ENCODE measurements around the gene NAP1L1. TPM values are rescaled to one million over a fixed set of nuclear protein-coding genes. Genes with fewer than 3 reads are reported as not detected.
A peak's percentile ranks its signal among the peaks of the same experiment; 100 is the strongest.

NAP1L1 gene
- total and polyA plus RNA-seq, 2 experiments from 2014 or later: 180 to 190 TPM

DNA sequence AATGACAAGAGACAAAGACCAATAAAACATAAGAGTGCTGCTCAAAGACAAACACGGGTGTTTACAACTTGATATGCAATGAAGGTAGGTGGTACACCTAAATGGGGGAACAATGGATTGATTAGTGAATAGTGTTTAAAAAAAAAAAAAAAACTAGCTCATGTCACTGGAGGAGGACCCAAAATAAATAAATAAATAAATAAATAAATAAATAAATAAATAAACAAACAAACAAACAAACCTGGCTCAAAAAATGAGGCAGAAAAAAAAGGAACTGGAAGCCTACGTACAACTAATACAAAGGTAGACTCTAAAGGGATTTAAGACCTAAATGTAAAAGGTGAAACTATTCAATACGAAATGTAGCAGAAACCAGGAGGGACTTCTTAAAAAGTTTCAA lies 18.6 kb downstream of the NAP1L1 start:
- Histone ChIP-seq H3K4me3 (no peak overlapping the region), H3K4me2 (ENCODE audit: unreplicated experiment) (no peak overlapping the region), H3K9me2 (ENCODE audit: insufficient read depth) (no peaks in the 10 kb centered on the region), H4K20me1 (ENCODE audit: insufficient read depth) (peaks cover 3% of the 10 kb centered on the region; the same call in 1 of the 2 replicates), H3K27ac (no peak overlapping the region), H3K9me3 (ENCODE audit: low read depth) (peaks cover 5% of the 10 kb centered on the region), H3K9ac (no peak overlapping the region), H3K36me3 (ENCODE audit: low read depth) (peaks cover 77% of the 10 kb centered on the region), H2AFZ (no peak overlapping the region), H3K4me1 (ENCODE audit: insufficient read depth) (no peaks in the 10 kb centered on the region; the same call in 1 of the 2 replicates), H3F3A (ENCODE audit: insufficient read depth) (peaks cover 40% of the 10 kb centered on the region), H3K79me2 (ENCODE audit: insufficient read depth) (peaks cover 100% of the 10 kb centered on the region), H3K27me3 (replicated peaks; ENCODE audit: insufficient read depth) (no peaks in the 10 kb centered on the region)
- no peak for DNase-seq
- no peak for TF ChIP-seq EZH2phosphoT487 (IDR thresholded peaks at IDR 0.05; ENCODE audit: insufficient read depth, low read depth)
- TF ChIP-seq EZH2 (IDR thresholded peaks at IDR 0.05; ENCODE audit: insufficient read depth, poor library complexity, severe bottlenecking): no peak
- 92 to 96% methylated on average over 3 of the region's 3 CpGs for WGBS, 2 experiments (ENCODE audit: low coverage in 1 of 2, low lambda C conversion rate in 2 of 2, missing lambda C conversion rate in 2 of 2)
- in situ Hi-C loops (cut with MboI): no loop called here

DNA sequence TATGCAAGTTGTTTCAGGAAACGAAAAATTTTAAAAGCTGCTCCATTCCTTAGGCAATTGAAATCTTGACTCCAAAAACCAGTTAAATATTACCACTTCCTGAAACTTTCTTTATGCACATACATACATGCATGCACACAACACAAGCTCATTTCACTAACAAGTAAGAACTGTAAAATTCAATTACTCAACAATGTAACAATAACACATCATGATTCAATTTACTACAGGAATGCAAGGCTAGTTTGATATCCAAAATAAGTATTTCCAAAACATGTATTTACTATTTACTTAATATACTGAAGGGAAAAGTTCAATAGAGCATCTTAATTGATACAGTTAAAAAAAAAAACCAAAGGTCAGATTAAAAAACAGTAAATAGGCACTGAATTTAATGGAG lies 19.6 kb downstream of the NAP1L1 start:
- TF ChIP-seq EZH2 (IDR thresholded peaks at IDR 0.05; ENCODE audit: insufficient read depth, poor library complexity, severe bottlenecking): no peak
- TF ChIP-seq EZH2phosphoT487 (IDR thresholded peaks at IDR 0.05; ENCODE audit: insufficient read depth, low read depth): no peak
- peak; percentile 20 for DNase-seq
- H3K9me3 ChIP-seq (ENCODE audit: low read depth): peaks cover 5% of the 10 kb centered on the region
- H3K9me2 ChIP-seq (ENCODE audit: insufficient read depth): no peaks in the 10 kb centered on the region
- H3K4me1 ChIP-seq (ENCODE audit: insufficient read depth): no peaks in the 10 kb centered on the region; the same call in 1 of the 2 replicates
- no peaks in the 10 kb centered on the region for H3K27me3 ChIP-seq (replicated peaks; ENCODE audit: insufficient read depth)
- H3K4me2 ChIP-seq (ENCODE audit: unreplicated experiment): no peak overlapping the region
- H3K4me3 ChIP-seq: no peak overlapping the region
- peaks cover 79% of the 10 kb centered on the region for H3K36me3 ChIP-seq (ENCODE audit: low read depth)
- no peak overlapping the region for H2AFZ ChIP-seq
- H3K27ac ChIP-seq: no peak overlapping the region
- peaks cover 100% of the 10 kb centered on the region for H3K79me2 ChIP-seq (ENCODE audit: insufficient read depth)
- in situ Hi-C loops (cut with MboI): no loop called here
- H4K20me1 ChIP-seq (ENCODE audit: insufficient read depth): peaks cover 3% of the 10 kb centered on the region; the same call in 1 of the 2 replicates
- peaks cover 43% of the 10 kb centered on the region for H3F3A ChIP-seq (ENCODE audit: insufficient read depth)
- H3K9ac ChIP-seq: no peak overlapping the region
- WGBS, 2 experiments (ENCODE audit: low coverage in 1 of 2, low lambda C conversion rate in 2 of 2, missing lambda C conversion rate in 2 of 2): 96% methylated on average over 1 of the region's 1 CpG

DNA sequence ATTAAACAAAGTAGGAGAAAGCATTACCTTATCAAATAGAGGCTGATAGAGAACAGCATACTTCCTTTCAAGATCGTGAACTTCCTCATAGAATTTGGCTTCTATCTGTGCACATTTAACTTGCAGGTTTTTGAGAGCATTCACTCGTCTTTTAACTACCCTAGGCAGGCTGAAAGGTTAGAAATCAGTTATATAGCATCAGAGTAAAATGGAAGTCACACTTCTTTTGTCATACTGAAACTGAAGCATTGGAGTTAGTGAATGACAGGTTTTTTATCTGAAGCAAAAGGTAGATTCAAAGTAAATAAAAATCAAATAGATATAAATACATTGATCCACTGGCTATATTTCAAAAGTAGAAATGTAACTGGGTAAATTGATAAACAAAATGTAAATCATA lies 24.4 kb downstream of the NAP1L1 start:
- H3K36me3 ChIP-seq (ENCODE audit: low read depth): peaks cover 88% of the 10 kb centered on the region

DNA sequence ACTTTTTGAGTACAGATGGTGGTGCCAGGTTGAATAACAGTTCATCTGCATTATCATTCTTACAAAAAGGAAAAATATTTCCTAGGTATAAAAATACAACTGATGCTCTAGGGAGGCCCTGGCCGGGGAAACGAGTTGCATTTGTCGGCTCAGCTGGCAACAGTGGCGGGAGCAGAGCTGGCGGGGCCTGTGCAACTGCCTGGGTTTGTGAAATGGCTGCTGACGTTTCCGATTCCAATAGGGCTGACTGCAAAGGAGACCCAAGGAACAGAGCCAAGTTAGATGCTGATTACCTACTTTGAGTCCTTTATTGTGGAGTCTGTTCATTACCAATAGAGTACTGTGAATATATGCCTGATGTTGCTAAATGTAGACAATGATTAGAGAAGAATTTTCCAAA lies 27.2 kb downstream of the NAP1L1 start:
- H3K27ac ChIP-seq: no peak overlapping the region
- no peak overlapping the region for H3K9ac ChIP-seq
- peaks cover 27% of the 10 kb centered on the region; the same call in 1 of the 2 replicates for H3F3A ChIP-seq (ENCODE audit: insufficient read depth)
- no peak overlapping the region for H3K4me3 ChIP-seq
- H4K20me1 ChIP-seq (ENCODE audit: insufficient read depth): 0 out of 2 replicates have a peak, but pooled peaks cover 3% of the 10 kb centered on the region
- TF ChIP-seq EZH2 (IDR thresholded peaks at IDR 0.05; ENCODE audit: insufficient read depth, poor library complexity, severe bottlenecking) (no peak), EZH2phosphoT487 (IDR thresholded peaks at IDR 0.05; ENCODE audit: insufficient read depth, low read depth) (no peak)
- peaks cover 99% of the 10 kb centered on the region for H3K79me2 ChIP-seq (ENCODE audit: insufficient read depth)
- in situ Hi-C loops (cut with MboI): no loop called here
- no peaks in the 10 kb centered on the region for H3K9me2 ChIP-seq (ENCODE audit: insufficient read depth)
- H3K27me3 ChIP-seq (replicated peaks; ENCODE audit: insufficient read depth): no peaks in the 10 kb centered on the region
- H2AFZ ChIP-seq: no peak overlapping the region
- H3K36me3 ChIP-seq (ENCODE audit: low read depth): peaks cover 91% of the 10 kb centered on the region
- DNase-seq: no peak
- H3K4me2 ChIP-seq (ENCODE audit: unreplicated experiment): no peak overlapping the region
- peaks cover 1% of the 10 kb centered on the region; the same call in 1 of the 2 replicates for H3K4me1 ChIP-seq (ENCODE audit: insufficient read depth)
- WGBS, 2 experiments (ENCODE audit: low coverage in 1 of 2, low lambda C conversion rate in 2 of 2, missing lambda C conversion rate in 2 of 2): 94 to 98% methylated on average over 7 of the region's 7 CpGs
- H3K9me3 ChIP-seq (ENCODE audit: low read depth): no peaks in the 10 kb centered on the region

More for the DNA sequence above, 24.4 kb downstream of the NAP1L1 start:
- Histone ChIP-seq H3K79me2 (ENCODE audit: insufficient read depth) (peaks cover 100% of the 10 kb centered on the region), H3K4me2 (ENCODE audit: unreplicated experiment) (no peak overlapping the region), H2AFZ (no peak overlapping the region), H3K9ac (no peak overlapping the region), H3K27ac (no peak overlapping the region), H3K4me1 (ENCODE audit: insufficient read depth) (no peaks in the 10 kb centered on the region), H3K4me3 (no peak overlapping the region), H3K9me3 (ENCODE audit: low read depth) (peaks cover 5% of the 10 kb centered on the region), H4K20me1 (ENCODE audit: insufficient read depth) (0 out of 2 replicates have a peak, but pooled peaks cover 3% of the 10 kb centered on the region), H3F3A (ENCODE audit: insufficient read depth) (peaks cover 27% of the 10 kb centered on the region; the same call in 1 of the 2 replicates), H3K9me2 (ENCODE audit: insufficient read depth) (no peaks in the 10 kb centered on the region), H3K27me3 (replicated peaks; ENCODE audit: insufficient read depth) (no peaks in the 10 kb centered on the region)
- no peak for DNase-seq
- in situ Hi-C loops (cut with MboI): no loop called here
- TF ChIP-seq EZH2 (IDR thresholded peaks at IDR 0.05; ENCODE audit: insufficient read depth, poor library complexity, severe bottlenecking) (no peak), EZH2phosphoT487 (IDR thresholded peaks at IDR 0.05; ENCODE audit: insufficient read depth, low read depth) (no peak)
- 76 to 85% methylated on average over 2 of the region's 2 CpGs for WGBS, 2 experiments (ENCODE audit: low coverage in 1 of 2, low lambda C conversion rate in 2 of 2, missing lambda C conversion rate in 2 of 2)

Measured in GM23248 (cell line).